Stimulated activated CD8-positive, alpha-beta memory T cell treated with anti-CD3 and anti-CD28 coated beads, Interleukin-15, amount 100 ng/mL, for 48 hours (primary cell): Measurements from ENCODE around the gene PROSER1.
A peak's percentile ranks its signal among the peaks of the same experiment; 100 is the strongest.
"Not testable (repeated sequence)": the region's sequence is repeated elsewhere in the genome, so short reads cannot be mapped to it uniquely, and the experiment has no call there.

Source experiments
- DNase-seq, 2 donors: peaks; one replicate each; pipeline ENCODE4 v3.0.0-alpha.2; 2020; ENCODE audit warnings: low read depth in 2 of 2

Gene PROSER1

GRCh38 chr13:39037880-39038568 is at the start of gene PROSER1, which contains the start of gene NHLRC3:
Gene PROSER1, minus strand, starts transcription at chr13:39038089. Its CDS starts 847 bp downstream, at chr13:39037242.
Gene NHLRC3, plus strand, starts transcription at chr13:39038456. Its CDS starts 184 bp downstream, at chr13:39038640.
- peak; percentile 71 to 74 for DNase-seq

- DNase-seq: not testable (repeated sequence)
Measured at GRCh38 chr13:39086251-39086945, 48.5 kb upstream of the PROSER1 start.

- DNase-seq: no peak
Measured at GRCh38 chr13:39073983-39074382, 36.1 kb upstream of the PROSER1 start.

- no peak for DNase-seq
Measured at GRCh38 chr13:39072842-39073241, 35.0 kb upstream of the PROSER1 start.

GRCh38 chr13:39062004-39062403 is 24.1 kb upstream of the PROSER1 start:
- no peak for DNase-seq

- no peak for DNase-seq
Measured at GRCh38 chr13:39058040-39058439, 20.2 kb upstream of the PROSER1 start.

- no peak for DNase-seq
Measured at GRCh38 chr13:39056018-39056417, 18.1 kb upstream of the PROSER1 start.

- DNase-seq: no peak
Measured at GRCh38 chr13:39054112-39054511, 16.2 kb upstream of the PROSER1 start.

- DNase-seq: no peak
Measured at GRCh38 chr13:39052944-39053343, 15.1 kb upstream of the PROSER1 start.

GRCh38 chr13:39051157-39051556 is 13.3 kb upstream of the PROSER1 start:
- no peak for DNase-seq

- no peak for DNase-seq
Measured at GRCh38 chr13:39049274-39049673, 11.4 kb upstream of the PROSER1 start.

GRCh38 chr13:39048806-39049205 is 10.9 kb upstream of the PROSER1 start:
- DNase-seq: no peak

GRCh38 chr13:39047560-39047959 is 9.7 kb upstream of the PROSER1 start:
- no peak for DNase-seq

- no peak for DNase-seq
Measured at GRCh38 chr13:39044536-39044935, 6.6 kb upstream of the PROSER1 start.

- no peak for DNase-seq
Measured at GRCh38 chr13:39040206-39040605, 2.3 kb upstream of the PROSER1 start.

GRCh38 chr13:39039041-39039440 is 1.2 kb upstream of the PROSER1 start:
- no peak for DNase-seq

GRCh38 chr13:39038569-39039030 is 711 bp upstream of the PROSER1 start:
- DNase-seq: peak; percentile 24 to 58

GRCh38 chr13:39037410-39037879 is 444 bp downstream of the PROSER1 start:
- DNase-seq: no peak

GRCh38 chr13:39036212-39036611 is 1.7 kb downstream of the PROSER1 start:
- DNase-seq: no peak

GRCh38 chr13:39035799-39036198 is 2.1 kb downstream of the PROSER1 start:
- no peak for DNase-seq

GRCh38 chr13:39035204-39035603 is 2.7 kb downstream of the PROSER1 start:
- DNase-seq: no peak

- no peak for DNase-seq
Measured at GRCh38 chr13:39034085-39034484, 3.8 kb downstream of the PROSER1 start.

- DNase-seq: no peak
Measured at GRCh38 chr13:39032150-39032549, 5.7 kb downstream of the PROSER1 start.
